ENCODE measurements around the gene AGAP5. TPM values are rescaled to one million over a fixed set of nuclear protein-coding genes. Genes with fewer than 3 reads are reported as not detected.
"Not testable (repeated sequence)": the region's sequence is repeated elsewhere in the genome, so short reads cannot be mapped to it uniquely, and the experiment has no call there.

The AGAP5 gene
- total and polyA plus RNA-seq, 10 of the 15 experiments (the other 5 are each of a cell fraction or from before 2014, with no cell fraction given): 0.68 to 8.5 (median 6.7) TPM; not detected in 1

- ATAC-seq; H2AFZ ChIP-seq (ENCODE audit: control insufficient read depth, low read depth, low read length); H3K27me3 ChIP-seq (replicated peaks in 1 of 2; ENCODE audit: control insufficient read depth in 2 of 2, insufficient read depth in 2 of 2, low read length in 1 of 2); H3K36me3 ChIP-seq (ENCODE audit: control insufficient read depth in 2 of 2, insufficient read depth in 2 of 2, low read length in 1 of 2); FAIRE-seq; H3K27ac ChIP-seq (ENCODE audit: control insufficient read depth, insufficient read depth); H3K9ac ChIP-seq (ENCODE audit: control insufficient read depth, insufficient read depth, low read length); H3K79me2 ChIP-seq (ENCODE audit: control insufficient read depth, insufficient read depth, low read length); DNase-seq (ENCODE audit: low read depth, low spot score); SMC1A ChIA-PET (ENCODE audit: uncharacterized antibody, unreplicated experiment); intact Hi-C loops (cut with micrococcal nuclease; ENCODE audit: unreplicated experiment); BruUV-seq (replicated peaks); H3K9me3 ChIP-seq (replicated peaks; ENCODE audit: control insufficient read depth, insufficient read depth, low read length); RAD21 ChIA-PET (ENCODE audit: unreplicated experiment); H4K20me1 ChIP-seq (ENCODE audit: control insufficient read depth, insufficient read depth); H3K4me2 ChIP-seq (ENCODE audit: control insufficient read depth, insufficient read depth); POLR2A ChIA-PET; in situ Hi-C loops (cut with MboI); CTCF ChIA-PET; H3K4me1 ChIP-seq (ENCODE audit: control insufficient read depth, insufficient read depth, low read length); H3K4me3 ChIP-seq: not testable (repeated sequence)
- WGBS (ENCODE audit: insufficient coverage, insufficient replicate concordance, low lambda C conversion rate, missing lambda C conversion rate): 100% methylated on average over 1 of the region's 1 CpG
Observed at GRCh38 chr10:73687641-73688040, 10.3 kb downstream of the AGAP5 start.

- BruUV-seq (replicated peaks); POLR2A ChIA-PET: not testable (repeated sequence)
Observed at GRCh38 chr10:73674546-73674945, 23.4 kb downstream of the AGAP5 start.

GRCh38 chr10:73668378-73668777, 29.5 kb downstream of the AGAP5 start:
- ATAC-seq; intact Hi-C loops (cut with micrococcal nuclease; ENCODE audit: unreplicated experiment); H3K4me3 ChIP-seq; H3K9ac ChIP-seq (ENCODE audit: control insufficient read depth, insufficient read depth, low read length); H3K36me3 ChIP-seq (ENCODE audit: control insufficient read depth in 2 of 2, insufficient read depth in 2 of 2, low read length in 1 of 2); FAIRE-seq; BruUV-seq (replicated peaks); H4K20me1 ChIP-seq (ENCODE audit: control insufficient read depth, insufficient read depth); RAD21 ChIA-PET (ENCODE audit: unreplicated experiment); H3K27me3 ChIP-seq (replicated peaks in 1 of 2; ENCODE audit: control insufficient read depth in 2 of 2, insufficient read depth in 2 of 2, low read length in 1 of 2); in situ Hi-C loops (cut with MboI); SMC1A ChIA-PET (ENCODE audit: uncharacterized antibody, unreplicated experiment); H3K4me2 ChIP-seq (ENCODE audit: control insufficient read depth, insufficient read depth); H3K4me1 ChIP-seq (ENCODE audit: control insufficient read depth, insufficient read depth, low read length); POLR2A ChIA-PET; H3K9me3 ChIP-seq (replicated peaks; ENCODE audit: control insufficient read depth, insufficient read depth, low read length); DNase-seq (ENCODE audit: low read depth, low spot score); H3K79me2 ChIP-seq (ENCODE audit: control insufficient read depth, insufficient read depth, low read length); CTCF ChIA-PET; H3K27ac ChIP-seq (ENCODE audit: control insufficient read depth, insufficient read depth); H2AFZ ChIP-seq (ENCODE audit: control insufficient read depth, low read depth, low read length): not testable (repeated sequence)
- WGBS (ENCODE audit: insufficient coverage, insufficient replicate concordance, low lambda C conversion rate, missing lambda C conversion rate): 81% methylated on average over 3 of the region's 4 CpGs

More at GRCh38 chr10:73674546-73674945, 23.4 kb downstream of the AGAP5 start:
- intact Hi-C loops (cut with micrococcal nuclease; ENCODE audit: unreplicated experiment); RAD21 ChIA-PET (ENCODE audit: unreplicated experiment); CTCF ChIA-PET; H3K4me2 ChIP-seq (ENCODE audit: control insufficient read depth, insufficient read depth); DNase-seq (ENCODE audit: low read depth, low spot score); H3K79me2 ChIP-seq (ENCODE audit: control insufficient read depth, insufficient read depth, low read length); H2AFZ ChIP-seq (ENCODE audit: control insufficient read depth, low read depth, low read length); H3K4me3 ChIP-seq; H4K20me1 ChIP-seq (ENCODE audit: control insufficient read depth, insufficient read depth); H3K36me3 ChIP-seq (ENCODE audit: control insufficient read depth in 2 of 2, insufficient read depth in 2 of 2, low read length in 1 of 2); SMC1A ChIA-PET (ENCODE audit: uncharacterized antibody, unreplicated experiment); ATAC-seq; FAIRE-seq; in situ Hi-C loops (cut with MboI); H3K4me1 ChIP-seq (ENCODE audit: control insufficient read depth, insufficient read depth, low read length); H3K9ac ChIP-seq (ENCODE audit: control insufficient read depth, insufficient read depth, low read length); H3K9me3 ChIP-seq (replicated peaks; ENCODE audit: control insufficient read depth, insufficient read depth, low read length); H3K27me3 ChIP-seq (replicated peaks in 1 of 2; ENCODE audit: control insufficient read depth in 2 of 2, insufficient read depth in 2 of 2, low read length in 1 of 2); H3K27ac ChIP-seq (ENCODE audit: control insufficient read depth, insufficient read depth): not testable (repeated sequence)
- 91% methylated on average over 11 of the region's 20 CpGs for WGBS (ENCODE audit: insufficient coverage, insufficient replicate concordance, low lambda C conversion rate, missing lambda C conversion rate)

GRCh38 chr10:73666153-73666809, 31.6 kb downstream of the AGAP5 start:
- ATAC-seq; H3K79me2 ChIP-seq (ENCODE audit: control insufficient read depth, insufficient read depth, low read length); BruUV-seq (replicated peaks); H3K27ac ChIP-seq (ENCODE audit: control insufficient read depth, insufficient read depth); H3K4me2 ChIP-seq (ENCODE audit: control insufficient read depth, insufficient read depth); H4K20me1 ChIP-seq (ENCODE audit: control insufficient read depth, insufficient read depth); H3K36me3 ChIP-seq (ENCODE audit: control insufficient read depth in 2 of 2, insufficient read depth in 2 of 2, low read length in 1 of 2); RAD21 ChIA-PET (ENCODE audit: unreplicated experiment); H2AFZ ChIP-seq (ENCODE audit: control insufficient read depth, low read depth, low read length); in situ Hi-C loops (cut with MboI); H3K9me3 ChIP-seq (replicated peaks; ENCODE audit: control insufficient read depth, insufficient read depth, low read length); H3K4me3 ChIP-seq; POLR2A ChIA-PET; H3K4me1 ChIP-seq (ENCODE audit: control insufficient read depth, insufficient read depth, low read length); H3K27me3 ChIP-seq (replicated peaks in 1 of 2; ENCODE audit: control insufficient read depth in 2 of 2, insufficient read depth in 2 of 2, low read length in 1 of 2); FAIRE-seq; DNase-seq (ENCODE audit: low read depth, low spot score); H3K9ac ChIP-seq (ENCODE audit: control insufficient read depth, insufficient read depth, low read length); intact Hi-C loops (cut with micrococcal nuclease; ENCODE audit: unreplicated experiment); SMC1A ChIA-PET (ENCODE audit: uncharacterized antibody, unreplicated experiment): not testable (repeated sequence)
- 26% methylated on average over 5 of the region's 5 CpGs for WGBS (ENCODE audit: insufficient coverage, insufficient replicate concordance, low lambda C conversion rate, missing lambda C conversion rate)
- CTCF ChIA-PET: interaction anchor here (1.2 kb wide), 1 partner anchor 23 kb away, joined by 3 read pairs; no protein-coding TSS in a partner anchor
